Vagina (tissue), 2 donors: ENCODE results near the gene RXFP1. TPM values are rescaled to one million over a fixed set of nuclear protein-coding genes. Genes with fewer than 3 reads are reported as not detected.

Experiments used
- DNase-seq, 2 donors: peaks; one replicate each; pipeline ENCODE4 v3.0.0-alpha.2; 2017; ENCODE audit errors: extremely low spot score in 2 of 2
- H3K27ac ChIP-seq: fragments of 200-600 bp; sonication (generic); one replicate; pipeline ENCODE4 v1.5.1; 2019
- H3K27me3 ChIP-seq: fragments of 200-600 bp; sonication (generic); one replicate; pipeline ENCODE4 v1.5.1; 2019
- H3K36me3 ChIP-seq, 2 donors: fragments of 200-600 bp; sonication (generic); one replicate each; pipeline ENCODE4 v1.5.1; 2017 to 2019
- H3K4me1 ChIP-seq: fragments of 200-600 bp; sonication (generic); one replicate; pipeline ENCODE4 v1.5.1; 2019
- H3K4me3 ChIP-seq, 2 donors: fragments of 200-600 bp; sonication (generic); 1 replicate in 1 of 2; 2 replicates in 1 of 2; pipeline ENCODE4 v1.5.1; 2016 to 2019
- H3K9me3 ChIP-seq: fragments of 200-600 bp; sonication (generic); one replicate; pipeline ENCODE4 v1.5.1; 2019
- CTCF ChIP-seq, 3 experiments: fragments of 450-650 bp in 2 of 3; fragments of 200-600 bp in 1 of 3; sonication (generic) in 1 of 3; IDR thresholded peaks; one replicate each; pipeline ENCODE4 v1.5.1; 2017 to 2019; ENCODE audit warnings: antibody characterized with exemption in 3 of 3, mild to moderate bottlenecking in 2 of 3, moderate library complexity in 2 of 3
- POLR2A ChIP-seq, 2 donors: fragments of 450-650 bp; IDR thresholded peaks; one replicate each; pipeline ENCODE4 v1.6.1; 2017; ENCODE audit warnings: antibody characterized with exemption in 2 of 2, mild to moderate bottlenecking in 2 of 2, moderate library complexity in 2 of 2
- POLR2AphosphoS5 ChIP-seq, 2 donors: sonication (generic); formaldehyde crosslinking; IDR thresholded peaks; one replicate each; pipeline ENCODE4 v1.9.0; 2017; ENCODE audit warnings: antibody characterized with exemption in 2 of 2, mild to moderate bottlenecking in 2 of 2, low read depth in 1 of 2; ENCODE audit not compliant: insufficient read depth in 1 of 2
- intact Hi-C: fragments of 100-400 bp; cut with DNase I; formaldehyde crosslinking; loops from one replicate; pipeline ENCODE4 v1.15.1; 2023
- total RNA-seq: library from RNA; depleted of rRNA; stranded (reverse); fragments of >200 nt; gene quantifications from one replicate; pipeline ENCODE4 v1.2.3, GENCODE V29; 2016

Gene RXFP1
- total RNA-seq, 1 donor from 2014 or later: 1.5 TPM

GRCh38 chr4:158560284-158560683 lies 38.6 kb downstream of the RXFP1 start:
- H3K9me3 ChIP-seq: no peaks in the 10 kb centered on the region
- no peaks in the 10 kb centered on the region for H3K27me3 ChIP-seq
- no peak overlapping the region for H3K27ac ChIP-seq
- no peak overlapping the region for H3K4me3 ChIP-seq
- no peaks in the 10 kb centered on the region for H3K36me3 ChIP-seq
- intact Hi-C loops: no loop called here
- DNase-seq: no peak
- TF ChIP-seq POLR2A (IDR thresholded peaks at IDR 0.05) (no peak), POLR2AphosphoS5 (IDR thresholded peaks at IDR 0.05; ENCODE audit: insufficient read depth in 1 of 2, low read depth in 1 of 2) (no peak), CTCF (IDR thresholded peaks at IDR 0.05) (no peak)
- no peaks in the 10 kb centered on the region for H3K4me1 ChIP-seq

- no peak overlapping the region for H3K4me3 ChIP-seq
- no peak overlapping the region for H3K27ac ChIP-seq
- TF ChIP-seq CTCF (IDR thresholded peaks at IDR 0.05): no peak
- no peak for TF ChIP-seq POLR2A (IDR thresholded peaks at IDR 0.05)
- TF ChIP-seq POLR2AphosphoS5 (IDR thresholded peaks at IDR 0.05; ENCODE audit: insufficient read depth in 1 of 2, low read depth in 1 of 2): no peak
- intact Hi-C loops: no loop called here
- DNase-seq: no peak
- H3K9me3 ChIP-seq: no peaks in the 10 kb centered on the region
- H3K4me1 ChIP-seq: no peaks in the 10 kb centered on the region
- H3K36me3 ChIP-seq: no peaks in the 10 kb centered on the region
- no peaks in the 10 kb centered on the region for H3K27me3 ChIP-seq
Measured at GRCh38 chr4:158566860-158567259, 45.2 kb downstream of the RXFP1 start.

GRCh38 chr4:158571736-158572135 lies 50.1 kb downstream of the RXFP1 start:
- no peak for TF ChIP-seq POLR2AphosphoS5 (IDR thresholded peaks at IDR 0.05; ENCODE audit: insufficient read depth in 1 of 2, low read depth in 1 of 2)
- TF ChIP-seq POLR2A (IDR thresholded peaks at IDR 0.05): no peak
- no peak for TF ChIP-seq CTCF (IDR thresholded peaks at IDR 0.05)
- no peaks in the 10 kb centered on the region for H3K36me3 ChIP-seq
- no peak overlapping the region for H3K4me3 ChIP-seq
- no peaks in the 10 kb centered on the region for H3K9me3 ChIP-seq
- no peak overlapping the region for H3K27ac ChIP-seq
- no peaks in the 10 kb centered on the region for H3K4me1 ChIP-seq
- intact Hi-C loops: no loop called here
- no peak for DNase-seq
- H3K27me3 ChIP-seq: no peaks in the 10 kb centered on the region

GRCh38 chr4:158572608-158573007 lies 50.9 kb downstream of the RXFP1 start:
- TF ChIP-seq POLR2AphosphoS5 (IDR thresholded peaks at IDR 0.05; ENCODE audit: insufficient read depth in 1 of 2, low read depth in 1 of 2): no peak
- no peak for TF ChIP-seq CTCF (IDR thresholded peaks at IDR 0.05)
- no peak for TF ChIP-seq POLR2A (IDR thresholded peaks at IDR 0.05)
- no peak overlapping the region for H3K27ac ChIP-seq
- H3K27me3 ChIP-seq: no peaks in the 10 kb centered on the region
- H3K4me3 ChIP-seq: no peak overlapping the region
- H3K9me3 ChIP-seq: no peaks in the 10 kb centered on the region
- intact Hi-C loops: no loop called here
- no peak for DNase-seq
- no peaks in the 10 kb centered on the region for H3K4me1 ChIP-seq
- H3K36me3 ChIP-seq: no peaks in the 10 kb centered on the region

- intact Hi-C loops: no loop called here
- H3K36me3 ChIP-seq: no peaks in the 10 kb centered on the region
- no peaks in the 10 kb centered on the region for H3K4me1 ChIP-seq
- no peak overlapping the region for H3K27ac ChIP-seq
- no peak for DNase-seq
- no peaks in the 10 kb centered on the region for H3K9me3 ChIP-seq
- no peaks in the 10 kb centered on the region for H3K27me3 ChIP-seq
- no peak overlapping the region for H3K4me3 ChIP-seq
- TF ChIP-seq CTCF (IDR thresholded peaks at IDR 0.05) (no peak), POLR2AphosphoS5 (IDR thresholded peaks at IDR 0.05; ENCODE audit: insufficient read depth in 1 of 2, low read depth in 1 of 2) (no peak), POLR2A (IDR thresholded peaks at IDR 0.05) (no peak)
Measured at GRCh38 chr4:158578476-158578875, 56.8 kb downstream of the RXFP1 start.
